HepG2 (cell line): Measurements from ENCODE around the gene DDX1. TPM values are rescaled to one million over a fixed set of nuclear protein-coding genes. Genes with fewer than 3 reads are reported as not detected.
A peak's percentile ranks its signal among the peaks of the same experiment; 100 is the strongest.

Source experiments
- ATAC-seq: fragments of 200-7000 bp; cut with Tn5 transposase; 3 replicates; pipeline ENCODE4 v1.9.1; 2020; ENCODE audit warnings: mild to moderate bottlenecking, moderate library complexity
- BruUV-seq: library from RNA; stranded (reverse); fragments of 400-500 nt; replicated peaks from 2 replicates; lab custom pipeline; 2021; lab: Mats Ljungman, UMichigan
- CTCF ChIA-PET: fragments of 300-600 bp; formaldehyde crosslinking; extraction: SDS; loops from one replicate; lab custom pipeline; 2021; ENCODE audit warnings: low total read pairs, inconsistent platforms, low intra/inter-chr PET ratio; lab: Yijun Ruan, JAX
- POLR2A ChIA-PET: fragments of 350-600 bp; sonication (Branson Sonifier 250); formaldehyde crosslinking; loops from one replicate; lab custom pipeline; 2020; ENCODE audit warnings: antibody characterized with exemption, inconsistent platforms; lab: Yijun Ruan, JAX
- DNase-seq: peaks from one replicate; pipeline ENCODE4 v3.0.0-alpha.2; 2015; ENCODE audit warnings: low spot score
- FAIRE-seq: peaks from 3 replicates; lab custom pipeline; 2011; peaks lifted over from hg19 to GRCh38; lab: Jason Lieb, UNC
- H2AFZ ChIP-seq: one replicate; pipeline ENCODE4 v1.6.1; 2011; ENCODE audit warnings: low read length, inconsistent platforms
- H3K27ac ChIP-seq: fragments of 300-600 bp; 3 replicates; pipeline ENCODE4 v1.8.0; 2011; ENCODE audit warnings: mixed run types, mild to moderate bottlenecking, mixed read lengths, low read length, inconsistent platforms; ENCODE audit not compliant: insufficient read depth; ENCODE audit errors: extremely low read length
- H3K27me3 ChIP-seq, 2 experiments: fragments of 200-600 bp in 1 of 2; 2 replicates in 1 of 2; 3 replicates in 1 of 2; pipeline versions ENCODE4 v1.6.0 to v1.8.0; 2011; ENCODE audit warnings: low read length in 2 of 2, mild to moderate bottlenecking in 2 of 2, moderate library complexity in 2 of 2, inconsistent platforms in 1 of 2; ENCODE audit not compliant: insufficient read depth in 2 of 2, control insufficient read depth in 1 of 2
- H3K36me3 ChIP-seq, 2 experiments: fragments of 200-600 bp in 1 of 2; replicated peaks in 1 of 2; 2 replicates in 1 of 2; 3 replicates in 1 of 2; pipeline versions ENCODE4 v1.5.1 to v1.8.0; 2011; ENCODE audit warnings: low read length in 2 of 2, inconsistent platforms in 1 of 2; ENCODE audit not compliant: insufficient read depth in 2 of 2, control insufficient read depth in 1 of 2
- H3K4me1 ChIP-seq: 2 replicates; pipeline ENCODE4 v1.5.1; 2012; ENCODE audit warnings: low read length, inconsistent platforms; ENCODE audit not compliant: insufficient read depth
- H3K4me2 ChIP-seq: 2 replicates; pipeline ENCODE4 v1.6.0; 2011; ENCODE audit warnings: low read depth, low read length, inconsistent platforms
- H3K4me3 ChIP-seq, 3 experiments: fragments of 200-600 bp in 1 of 3; sonication (generic), shearing (Covaris generic) in 1 of 3; replicated peaks in 1 of 3; 2 replicates each; pipeline ENCODE4 v1.5.1; 2011 to 2016; ENCODE audit warnings: low read length in 3 of 3, inconsistent platforms in 2 of 3, low read depth in 2 of 3, mild to moderate bottlenecking in 2 of 3, control low read depth in 1 of 3, mixed read lengths in 1 of 3; ENCODE audit not compliant: insufficient read depth in 1 of 3
- H3K79me2 ChIP-seq: one replicate; pipeline ENCODE4 v1.6.1; 2011; ENCODE audit warnings: low read length, inconsistent platforms; ENCODE audit not compliant: insufficient read depth
- H3K9ac ChIP-seq: 2 replicates; pipeline ENCODE4 v1.6.0; 2011; ENCODE audit warnings: mild to moderate bottlenecking, low read depth, low read length, inconsistent platforms; ENCODE audit not compliant: insufficient read depth
- H3K9me3 ChIP-seq: 2 replicates; pipeline ENCODE4 v1.5.1; 2012; ENCODE audit warnings: mild to moderate bottlenecking, low read length
- H4K20me1 ChIP-seq: 2 replicates; pipeline ENCODE4 v1.6.0; 2011; ENCODE audit warnings: inconsistent platforms, mild to moderate bottlenecking, low read length, moderate library complexity; ENCODE audit not compliant: insufficient read depth
- ARNTL ChIP-seq: sonication (generic); formaldehyde crosslinking; IDR thresholded peaks from 2 replicates; pipeline ENCODE4 v1.4.0; 2020; ENCODE audit warnings: mild to moderate bottlenecking, missing genetic modification reagents
- CERS6 ChIP-seq: sonication (generic); formaldehyde crosslinking; IDR thresholded peaks from 2 replicates; pipeline ENCODE4 v1.5.0; 2020; ENCODE audit warnings: missing genetic modification reagents
- IKZF1 ChIP-seq: fragments of 450-650 bp; IDR thresholded peaks from 2 replicates; pipeline ENCODE4 v1.7.1; 2016
- PBX3 ChIP-seq: sonication (generic); formaldehyde crosslinking; IDR thresholded peaks from 2 replicates; pipeline ENCODE4 v1.8.1; 2023; ENCODE audit warnings: missing genetic modification reagents, inconsistent platforms, borderline replicate concordance
- ZBED4 ChIP-seq: sonication (generic); formaldehyde crosslinking; IDR thresholded peaks from 2 replicates; pipeline ENCODE4 v1.4.0; 2020; ENCODE audit warnings: missing genetic modification reagents, borderline replicate concordance
- ZNF121 ChIP-seq: sonication (generic); formaldehyde crosslinking; IDR thresholded peaks from 2 replicates; pipeline ENCODE4 v1.5.0; 2020; ENCODE audit warnings: mild to moderate bottlenecking, missing genetic modification reagents
- ZNF558 ChIP-seq: sonication (generic); formaldehyde crosslinking; IDR thresholded peaks from 2 replicates; pipeline ENCODE4 v1.9.0; 2022; ENCODE audit warnings: mild to moderate bottlenecking, missing genetic modification reagents, borderline replicate concordance
- ZNF652 ChIP-seq: IDR thresholded peaks from 2 replicates; pipeline ENCODE4 v1.6.1; 2016; ENCODE audit warnings: low read depth, borderline replicate concordance
- ZNF674 ChIP-seq: sonication (generic); formaldehyde crosslinking; IDR thresholded peaks from 2 replicates; pipeline ENCODE4 v1.5.0; 2020; ENCODE audit warnings: low read depth, mild to moderate bottlenecking, missing genetic modification reagents
- WGBS: methylation state at CpG from one replicate; pipeline ENCODE4 v1.1.6; 2017; ENCODE audit warnings: low lambda C conversion rate; 5-methylcytosine and 5-hydroxymethylcytosine counted together
- in situ Hi-C: cut with HindIII; loops from 2 replicates; pipeline ENCODE4 v1.10.0; 2017; ENCODE audit warnings: low pct_unique_long_range_greater_than_20kb; ENCODE audit not compliant: extremely low pct_ligation_motif_present
- intact Hi-C: fragments of 100-400 bp; cut with micrococcal nuclease; formaldehyde crosslinking; loops from one replicate; pipeline ENCODE4 v1.10.0; 2022; ENCODE audit not compliant: unreplicated experiment
- polyA plus RNA-seq, 8 experiments: library from polyadenylated mRNA; depleted of rRNA in 3 of 8; stranded (reverse) in 7 of 8; unstranded in 1 of 8; fragments of >200 nt; fragmentation: Illumina TruSeq in 4 of 8; extraction: Trizol in 4 of 8; gene quantifications; 2 replicates each; pipeline versions ENCODE4 v1.2.1 to v1.2.3, GENCODE V29; 2011 to 2016; ENCODE audit warnings: low read depth in 4 of 8, missing spikeins in 1 of 8, mixed read lengths in 1 of 8; ENCODE audit not compliant: insufficient read depth in 1 of 8
- total RNA-seq, 5 experiments: library from RNA; depleted of rRNA; stranded (reverse); fragments of >200 nt; fragmentation: Illumina TruSeq; extraction: Trizol; gene quantifications; 2 replicates each; pipeline ENCODE4 v1.2.3, GENCODE V29; 2016; ENCODE audit warnings: low read depth in 1 of 5

Gene DDX1
- total and polyA plus RNA-seq, 2 of the 13 experiments (the other 11 are each of a cell fraction or from before 2014, with no cell fraction given) = 81.6 to 130 TPM

- Histone ChIP-seq H3K9ac (no peak overlapping the region), H3K4me2 (no peak overlapping the region), H3K9me3 (no peaks in the 10 kb centered on the region), H3K27me3 (peaks cover 0 to 9% of the 10 kb centered on the region in 2 experiments; a peak in 2 of 5 replicates), H3K4me3 (no peak overlapping the region), H4K20me1 (no peaks in the 10 kb centered on the region), H3K4me1 (peaks cover 26% of the 10 kb centered on the region), H3K27ac (no peak overlapping the region), H2AFZ (no peak overlapping the region), H3K79me2 (no peaks in the 10 kb centered on the region), H3K36me3 (no peaks in the 10 kb centered on the region)
- no TSS peak for BruUV-seq
- intact Hi-C loops = no loop called here
- TF ChIP-seq PBX3 (CRISPR knock-in tag) (no peak), ZNF558 (CRISPR knock-in tag) (no peak), IKZF1 (no peak), ZNF674 (no peak), ARNTL (CRISPR knock-in tag) (no peak), ZBED4 (CRISPR knock-in tag) (no peak), ZNF121 (CRISPR knock-in tag) (no peak), ZNF652 (CRISPR knock-in tag) (no peak), CERS6 (CRISPR knock-in tag) (no peak)
- ATAC-seq (peak; percentile 5; the same call in 1 of the 3 replicates), FAIRE-seq (no peak), DNase-seq (no peak)
- in situ Hi-C loops = no loop called here
- POLR2A ChIA-PET = no interaction called here
- CTCF ChIA-PET = no interaction called here
- 42% methylated on average over 10 of the region's 10 CpGs for WGBS
These were observed 84.0 kb downstream of the DDX1 start for GRCh38 chr2:15675456-15676195.
